CD4-positive, alpha-beta T cell treated with Interleukin-15 for 4 hours (primary cell): ENCODE data around the gene KCNH5.

ENCODE experiments used
- DNase-seq: peaks from one replicate; pipeline ENCODE4 v3.0.0-alpha.2; 2020; ENCODE audit warnings: low spot score

The KCNH5 gene

GRCh38 chr14:62743560-62743959 lies 301.7 kb downstream of the KCNH5 start:
- DNase-seq = no peak

GRCh38 chr14:62743118-62743517 lies 302.1 kb downstream of the KCNH5 start:
- DNase-seq = no peak

DNA sequence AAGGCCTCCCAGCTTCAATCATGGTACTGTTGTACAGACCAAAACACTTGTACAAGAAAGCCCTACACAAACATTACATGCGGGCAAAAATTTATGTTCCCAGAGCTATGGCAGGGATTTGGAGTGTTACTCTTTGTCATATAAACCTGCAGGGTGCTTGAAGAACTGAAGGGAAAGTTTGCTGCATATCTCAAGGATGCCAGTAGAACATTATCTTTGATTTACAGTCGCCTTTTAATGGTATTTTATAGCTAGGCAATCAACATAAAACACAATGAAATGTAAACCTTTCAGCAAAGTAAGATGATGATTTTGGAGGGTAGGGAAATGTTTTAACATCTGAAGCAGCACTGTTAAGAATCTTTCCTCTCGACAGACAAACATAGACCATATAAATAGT lies 305.6 kb downstream of the KCNH5 start:
- no peak for DNase-seq

GRCh38 chr14:62736048-62737043 lies 308.9 kb downstream of the KCNH5 start:
- no peak for DNase-seq

DNA sequence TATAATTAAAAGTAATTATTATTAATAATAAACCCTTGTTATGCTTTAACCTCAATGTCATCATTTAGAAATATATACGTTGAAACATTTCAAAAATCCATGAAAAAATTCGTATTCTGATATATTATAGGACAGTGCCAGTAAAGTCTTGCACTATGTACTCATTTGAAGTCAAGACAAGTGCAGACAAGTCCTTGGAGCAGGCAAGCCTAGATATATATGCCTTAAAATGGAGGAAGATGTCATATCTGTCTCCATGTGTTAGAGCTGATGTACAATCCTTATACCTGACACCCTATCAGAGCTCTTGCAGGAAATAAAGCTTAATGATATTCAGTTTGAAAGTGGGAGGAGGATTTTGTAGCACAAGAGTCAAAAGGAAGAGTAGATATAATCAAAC lies 310.4 kb downstream of the KCNH5 start:
- no peak for DNase-seq

GRCh38 chr14:62722406-62722805 lies 322.9 kb downstream of the KCNH5 start:
- DNase-seq = no peak

DNA sequence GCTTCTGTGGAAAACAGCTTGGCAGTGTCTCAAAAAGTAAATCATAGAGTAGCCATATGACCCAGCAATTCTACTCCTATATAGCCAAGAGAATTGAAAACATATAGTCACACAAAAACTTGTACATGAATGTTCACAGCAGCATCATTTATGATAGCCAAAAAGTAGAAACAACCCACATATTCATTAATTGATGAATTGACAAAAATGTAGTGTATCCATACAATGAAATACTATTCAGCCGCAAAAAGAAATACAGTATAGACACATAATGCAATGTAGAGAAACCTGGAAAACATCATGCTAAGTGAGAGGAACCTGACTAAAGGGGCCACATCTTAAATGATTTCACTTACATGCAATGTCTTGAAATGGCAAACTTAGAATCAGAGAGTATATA lies 326.6 kb downstream of the KCNH5 start:
- no peak for DNase-seq

GRCh38 chr14:62711351-62712023 lies 333.8 kb downstream of the KCNH5 start:
- no peak for DNase-seq

- no peak for DNase-seq
These were observed 334.4 kb downstream of the KCNH5 start for GRCh38 chr14:62710811-62711210.

DNA sequence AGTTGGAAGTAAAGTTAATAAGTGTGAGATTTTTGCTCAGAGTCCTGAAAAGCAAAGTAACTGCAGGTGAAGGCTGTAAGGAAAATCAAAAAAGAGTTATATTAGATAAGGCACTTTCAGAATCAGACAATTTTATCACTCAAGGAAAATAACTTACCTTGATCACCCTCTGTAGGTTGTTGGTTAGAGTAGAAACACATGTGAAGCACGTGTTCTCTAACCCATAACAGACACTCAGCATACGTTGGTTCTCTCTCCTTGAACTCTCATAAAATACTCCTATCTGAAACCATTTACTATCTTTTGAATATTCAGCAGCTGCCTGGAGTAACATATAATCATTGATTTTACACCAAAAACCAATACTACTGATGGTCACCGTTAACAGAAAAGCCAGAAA lies 335.5 kb downstream of the KCNH5 start:
- DNase-seq = no peak

DNA sequence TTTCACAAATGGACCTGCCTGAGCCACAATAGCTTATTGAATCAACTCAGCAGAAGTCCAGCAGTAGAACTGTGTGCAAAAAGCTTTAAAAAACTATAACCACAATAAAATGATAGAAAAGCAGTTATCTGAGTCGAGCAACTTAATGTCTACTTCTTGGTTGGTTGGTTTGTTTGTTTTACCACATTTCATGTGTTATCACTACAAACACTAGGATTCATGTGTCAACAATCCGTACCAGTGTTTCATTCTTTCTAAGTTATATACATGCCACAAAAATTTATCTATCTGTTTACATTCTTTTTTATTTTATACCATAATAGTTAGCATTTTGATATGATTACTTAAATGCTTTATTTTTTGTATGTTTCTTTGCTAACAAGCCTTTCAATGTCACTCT lies 339.0 kb downstream of the KCNH5 start:
- no peak for DNase-seq

DNA sequence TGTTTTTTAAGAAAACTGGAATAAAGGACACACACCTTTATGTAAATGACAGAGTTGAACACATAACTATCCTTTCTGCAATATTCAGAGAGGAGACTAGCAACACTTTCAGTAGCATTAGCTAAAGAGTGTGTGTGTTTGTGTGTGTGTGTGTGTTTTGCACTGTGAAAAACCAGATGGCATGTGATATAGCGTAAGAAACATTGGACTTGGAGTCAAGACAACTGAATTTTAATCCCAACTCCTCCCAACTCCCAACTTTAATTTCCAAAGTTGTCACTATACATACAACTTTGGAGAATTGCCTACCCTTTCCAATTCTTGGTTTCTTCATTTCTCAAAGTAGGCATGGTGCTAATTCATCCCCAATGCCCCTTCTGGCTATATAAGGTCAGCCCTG lies 347.8 kb downstream of the KCNH5 start:
- DNase-seq = no peak

- no peak for DNase-seq
These were observed 348.3 kb downstream of the KCNH5 start for GRCh38 chr14:62696929-62697328.

DNA sequence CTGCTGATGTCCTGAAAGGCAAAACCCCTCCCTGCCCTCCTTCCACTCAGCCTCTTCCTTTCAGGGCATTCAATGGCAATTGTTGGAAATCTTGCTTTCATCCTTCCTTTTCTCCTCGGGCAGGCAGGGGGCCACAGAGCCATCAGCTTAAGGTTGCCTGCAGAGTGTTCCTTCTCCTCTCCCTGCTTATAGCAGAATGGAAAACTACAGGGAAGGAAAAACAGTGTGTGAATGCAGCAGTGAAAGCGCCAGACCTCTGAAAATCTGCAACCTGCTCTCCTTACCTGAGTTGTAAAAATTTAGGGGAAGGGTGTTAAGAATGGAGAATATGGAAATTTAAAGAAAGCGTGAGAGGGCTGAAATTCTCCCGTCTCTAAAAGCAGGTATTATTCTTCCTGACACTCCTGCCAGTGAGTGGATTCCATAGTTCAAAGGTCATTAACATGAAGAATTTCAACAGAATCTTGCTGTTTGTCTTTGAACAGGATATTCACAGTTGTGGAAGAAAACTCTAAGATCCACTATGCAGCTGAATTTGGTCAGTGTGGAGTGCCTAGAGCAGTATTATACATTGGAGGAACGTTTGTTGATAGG lies 348.8 kb downstream of the KCNH5 start:
- DNase-seq = no peak

- no peak for DNase-seq
These were observed 351.2 kb downstream of the KCNH5 start for GRCh38 chr14:62694075-62694474.

DNA sequence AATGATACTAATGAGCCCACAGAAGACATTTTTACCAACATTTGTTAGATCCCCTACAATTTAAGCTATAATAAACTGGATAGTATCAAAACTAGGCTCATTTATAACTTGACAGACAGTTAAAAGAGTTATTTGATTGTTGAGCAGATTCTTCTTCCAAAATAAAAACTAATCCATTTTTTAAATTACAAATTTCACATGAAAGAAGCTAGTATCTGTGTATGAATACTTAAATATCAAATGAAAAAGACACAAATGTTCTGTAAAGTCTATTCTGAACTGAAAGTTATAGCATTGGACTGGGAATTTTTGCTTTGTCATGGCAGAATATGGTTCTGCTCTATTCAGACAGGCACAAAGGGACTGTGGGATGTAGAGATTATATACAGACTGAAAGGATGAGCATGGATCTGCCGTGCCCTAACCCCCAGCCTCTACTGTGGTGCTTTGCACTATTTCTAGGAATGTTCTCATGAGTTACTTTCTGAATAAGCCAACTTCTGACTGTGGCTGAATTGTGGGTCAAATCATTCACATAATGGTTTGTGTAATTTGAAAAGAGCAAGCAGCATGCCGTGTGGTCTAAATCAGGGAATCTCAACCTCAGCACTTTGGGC lies 352.7 kb downstream of the KCNH5 start:
- DNase-seq = no peak

GRCh38 chr14:62691647-62692489 lies 353.4 kb downstream of the KCNH5 start:
- DNase-seq = no peak

GRCh38 chr14:62689733-62690132 lies 355.5 kb downstream of the KCNH5 start:
- DNase-seq = no peak

- DNase-seq = no peak
These were observed 357.4 kb downstream of the KCNH5 start for GRCh38 chr14:62687818-62688217.

DNA sequence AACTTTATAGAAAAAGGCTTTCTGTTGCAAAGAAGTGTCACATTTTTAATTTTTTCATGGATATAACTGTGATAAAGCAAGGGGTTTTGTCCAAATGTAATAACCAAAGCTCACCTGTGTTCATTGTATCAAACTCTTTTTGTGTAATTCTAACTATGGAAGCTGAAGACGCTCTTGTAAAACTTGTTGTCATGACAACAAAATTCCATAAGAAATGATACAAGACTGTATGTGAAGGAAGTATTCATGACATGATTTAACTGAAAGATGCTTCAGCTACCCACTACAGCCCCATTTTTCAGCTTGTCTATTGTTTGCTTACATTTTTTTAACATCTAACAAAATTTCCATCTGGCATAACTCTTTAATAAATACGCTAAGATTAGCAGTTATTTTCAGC lies 360.9 kb downstream of the KCNH5 start:
- DNase-seq = no peak

- no peak for DNase-seq
These were observed 363.1 kb downstream of the KCNH5 start for GRCh38 chr14:62682208-62682607.
